GM21619 (cell line): ENCODE data around the gene GSTM1.
A peak's percentile ranks its signal among the peaks of the same experiment; 100 is the strongest.

ENCODE experiments used
- ATAC-seq: cut with Tn5 transposase; IDR thresholded peaks from one replicate; pipeline ENCODE4 v1.9.1; 2021; ENCODE audit not compliant: unreplicated experiment

The GSTM1 gene

DNA sequence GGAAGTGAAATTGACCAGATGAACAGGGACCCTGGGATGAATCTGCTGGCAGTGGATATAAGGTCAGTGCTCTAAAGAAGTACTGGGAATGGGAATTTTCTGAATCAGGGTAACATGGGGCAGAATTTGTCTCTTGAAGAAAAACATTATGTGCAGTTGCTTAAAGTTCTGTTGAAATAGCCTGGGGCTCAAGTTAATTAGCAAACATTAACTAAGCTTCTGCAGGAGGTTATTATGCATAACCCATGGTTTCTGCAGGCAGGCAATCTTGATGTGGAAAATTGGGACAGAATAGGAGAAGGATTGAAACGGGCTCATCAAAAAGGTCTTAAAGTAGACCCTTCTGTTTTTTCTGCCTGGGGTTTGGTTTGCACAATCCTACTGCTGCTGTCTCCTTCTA is 38.4 kb downstream of the GSTM1 start:
- no peak for ATAC-seq

DNA sequence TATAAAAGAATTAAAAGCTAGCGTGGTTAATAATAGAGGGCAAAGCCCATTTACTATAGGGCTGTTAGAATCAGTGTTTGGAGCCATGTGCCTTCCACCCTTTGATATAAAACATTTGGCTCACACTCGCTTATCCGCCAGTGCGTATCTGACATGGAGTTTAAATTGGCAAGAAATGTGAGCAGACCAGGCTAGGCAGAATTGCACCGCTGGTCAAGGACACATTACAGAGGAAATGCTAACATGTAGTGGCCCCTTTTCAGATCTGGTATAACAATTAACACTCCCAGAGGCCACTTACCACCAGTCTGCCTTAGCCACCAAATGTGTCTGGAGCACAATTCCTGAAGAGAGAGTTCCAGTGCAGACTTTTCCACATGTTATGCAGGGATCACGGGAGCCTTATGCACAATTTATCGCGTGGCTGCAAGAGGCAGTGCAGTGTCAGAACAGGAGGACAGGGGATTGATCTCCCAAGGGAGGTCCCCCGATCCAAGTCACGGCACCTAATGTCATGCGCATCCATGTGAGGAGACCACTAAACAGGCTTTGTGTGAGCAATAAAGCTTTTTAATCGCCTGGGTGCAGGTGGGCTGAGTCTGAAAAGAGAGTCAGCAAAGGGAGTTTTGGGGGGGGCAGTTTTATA is 39.2 kb downstream of the GSTM1 start:
- ATAC-seq, result no peak

DNA sequence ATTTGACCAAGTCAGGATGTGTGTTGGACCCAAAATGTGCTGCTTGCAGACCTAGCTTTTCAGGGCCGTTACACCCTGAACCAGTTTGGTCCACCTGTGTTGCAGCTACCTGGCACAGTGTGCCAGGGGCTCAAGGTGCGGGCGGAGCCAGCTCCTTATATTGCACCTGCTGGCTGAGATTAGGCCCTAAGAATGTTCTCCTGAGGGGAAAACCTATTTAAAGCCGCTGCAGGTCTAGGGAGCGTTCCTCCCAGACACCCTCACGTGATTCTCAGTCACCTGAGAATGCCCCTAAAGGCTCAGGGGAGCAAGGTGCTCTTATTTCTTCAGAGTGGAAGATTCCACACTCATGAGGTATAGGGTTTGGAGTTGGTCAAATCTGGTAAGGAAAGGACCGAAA is 41.3 kb downstream of the GSTM1 start:
- ATAC-seq, result no peak

DNA sequence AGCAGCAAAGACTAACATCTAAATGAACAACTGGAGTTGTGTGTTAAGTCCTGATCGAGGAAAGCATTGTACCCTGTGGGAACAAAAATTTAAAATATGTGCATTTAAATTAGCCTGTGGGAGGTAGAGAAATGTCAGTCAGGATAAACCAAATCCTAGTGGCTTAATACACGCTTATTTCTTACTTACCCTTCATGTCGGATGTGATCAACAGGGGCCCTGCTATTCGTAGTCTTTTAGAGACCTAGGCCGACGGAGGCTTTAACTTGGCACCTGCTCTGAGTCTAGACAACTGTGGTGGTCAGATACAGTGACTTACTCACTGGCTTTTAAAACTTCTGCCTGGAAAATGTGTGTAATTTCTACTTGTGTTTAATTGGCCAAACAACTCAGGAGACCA is 43.0 kb downstream of the GSTM1 start:
- ATAC-seq, result no peak

DNA sequence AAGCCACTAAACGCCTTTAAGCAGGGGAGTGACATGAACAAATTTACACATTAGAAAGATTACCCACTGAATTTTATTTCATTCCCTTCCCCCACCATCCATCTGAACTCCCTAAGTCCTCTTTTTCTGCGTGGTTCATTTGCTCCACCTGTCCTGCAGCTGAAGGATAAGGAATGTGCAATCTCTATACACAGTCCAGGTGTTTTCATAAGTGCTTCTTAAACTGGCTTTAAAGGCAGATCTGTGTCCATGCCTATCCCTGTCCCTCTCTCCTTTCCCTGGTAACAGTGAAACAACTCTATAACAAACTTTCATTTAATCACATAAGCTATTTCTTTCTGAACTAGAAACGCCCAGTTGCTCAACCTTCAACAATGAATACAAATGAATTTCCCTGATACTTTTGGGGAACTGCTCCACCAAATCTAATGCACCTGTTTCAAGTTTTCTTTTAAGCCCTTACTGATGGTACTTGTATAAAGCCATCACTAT is 44.8 kb downstream of the GSTM1 start:
- ATAC-seq, result no peak

DNA sequence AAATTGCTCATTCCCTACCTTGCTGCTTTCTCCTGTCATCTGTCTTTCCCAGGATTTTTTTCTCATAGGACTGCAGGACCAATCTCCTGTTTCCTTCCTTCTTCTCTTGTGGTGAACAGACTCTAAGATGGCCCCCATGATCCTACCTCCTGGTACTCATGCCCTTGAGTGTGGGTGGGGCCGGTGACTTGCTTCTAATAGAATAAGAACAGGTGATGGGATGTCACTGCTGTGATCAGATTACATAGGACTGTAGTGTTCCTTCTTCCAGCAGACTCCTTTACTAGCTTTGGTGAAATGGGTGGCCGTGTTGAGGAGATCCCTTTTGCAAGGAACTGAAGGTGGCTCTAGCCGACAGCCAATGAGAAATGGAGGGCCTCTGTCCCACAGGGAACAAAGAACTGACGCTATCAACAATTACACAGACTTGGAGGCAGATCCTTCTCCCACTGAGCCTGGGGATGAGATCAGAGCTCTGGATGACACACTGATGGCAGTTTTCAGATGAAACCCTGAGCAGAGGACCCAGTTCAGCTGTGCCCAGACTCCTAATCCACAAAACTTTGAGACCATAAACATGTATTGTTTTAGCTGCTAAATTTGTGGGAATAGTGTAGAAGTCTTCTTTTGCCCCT is 45.7 kb downstream of the GSTM1 start:
- ATAC-seq, result no peak

DNA sequence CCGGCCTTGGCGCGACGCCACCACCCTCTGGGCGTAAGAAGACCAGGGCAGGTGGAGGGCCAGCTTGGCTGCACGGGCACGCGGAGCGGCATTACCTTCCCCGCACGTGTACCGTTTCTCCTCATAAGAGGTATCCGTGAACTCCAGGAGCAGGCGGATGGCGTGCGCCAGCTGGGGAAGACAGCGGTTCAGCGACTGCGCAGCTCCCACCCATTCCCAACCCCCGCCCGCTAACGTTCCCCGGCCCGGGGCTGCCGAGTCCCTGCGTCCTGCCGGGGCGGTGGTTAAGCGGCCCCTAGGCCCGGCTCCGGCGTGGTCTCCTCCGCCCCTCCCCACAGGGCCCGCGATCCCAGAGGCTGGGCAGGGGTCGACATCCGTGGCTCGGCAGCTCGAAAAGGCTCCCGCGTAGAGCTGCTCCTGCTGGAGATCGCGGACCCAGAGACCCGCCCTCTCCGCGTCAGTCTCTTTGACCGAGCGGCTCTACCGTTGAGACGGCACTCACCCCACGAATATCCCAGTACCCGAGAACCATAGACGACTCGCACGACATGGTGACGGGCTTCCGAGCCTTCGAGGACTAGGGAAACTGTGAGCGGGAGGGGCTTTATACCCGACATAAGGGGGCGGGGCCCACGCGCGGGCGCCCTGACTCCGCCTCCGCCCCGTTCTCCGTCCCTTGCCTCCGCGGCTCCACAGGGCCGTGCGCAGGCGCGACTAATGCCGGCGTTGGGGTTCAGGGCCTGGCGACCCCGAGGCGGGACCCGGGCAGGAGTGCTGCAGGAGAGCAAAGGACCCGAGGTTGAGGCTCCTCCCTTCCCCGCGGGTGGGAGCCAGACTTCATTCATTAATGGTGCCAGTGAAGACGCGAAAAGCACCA is 52.4 kb downstream of the GSTM1 start:
- ATAC-seq, result peak; percentile 79

DNA sequence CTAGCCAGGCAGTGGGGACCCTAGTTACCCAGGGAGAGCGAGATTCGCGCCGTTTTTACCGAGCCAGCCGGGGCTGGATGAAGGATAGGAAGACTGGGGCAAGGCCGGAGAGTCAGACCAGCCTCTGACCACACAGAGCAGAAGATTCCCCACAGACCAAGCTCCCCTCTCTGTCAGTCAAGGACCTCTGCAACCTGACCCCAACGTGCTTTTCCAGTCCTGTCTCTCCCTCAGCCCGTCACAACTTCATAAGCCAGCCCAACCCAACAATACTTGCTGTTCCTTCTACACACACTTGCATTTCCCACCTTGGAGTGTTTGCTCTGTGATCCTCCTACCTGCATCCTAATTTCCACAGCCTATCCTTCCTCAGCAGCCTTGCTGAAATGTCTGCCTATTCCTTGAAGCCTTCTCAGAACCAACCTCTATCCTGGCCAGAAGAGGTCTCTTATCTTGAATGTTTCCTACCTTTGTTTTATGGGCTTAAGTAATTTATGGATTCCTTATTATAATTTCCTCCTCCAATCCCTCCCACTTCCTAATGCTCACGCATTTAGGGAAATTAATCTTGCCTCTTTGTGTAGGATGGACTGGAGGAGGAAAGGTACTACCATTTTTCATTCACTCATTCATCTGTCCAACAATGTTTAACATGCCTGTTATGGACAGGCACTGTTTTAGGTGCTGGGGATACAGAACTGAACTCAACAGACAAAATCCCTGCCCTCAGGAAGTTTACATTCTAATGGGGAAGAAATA is 53.2 kb downstream of the GSTM1 start, which contains the start of gene GSTM3:
GSTM3 (minus strand) TSS at position 424 of the 759 bp plus-strand sequence. CDS start 751 bp downstream, outside the sequence.
- no peak for ATAC-seq
